Activated CD4-positive, alpha-beta T cell treated with anti-CD3 and anti-CD28 coated beads for 48 hours (primary cell): ENCODE data around the gene CBFB.
"Not testable (repeated sequence)": the region's sequence is repeated elsewhere in the genome, so short reads cannot be mapped to it uniquely, and the experiment has no call there.

ENCODE experiments used
- DNase-seq: peaks from one replicate; pipeline ENCODE4 v3.0.0-alpha.2; 2020

Gene CBFB

GRCh38 chr16:67101311-67102082, 72.5 kb downstream of the CBFB start:
- peak; percentile 47 for DNase-seq

DNA sequence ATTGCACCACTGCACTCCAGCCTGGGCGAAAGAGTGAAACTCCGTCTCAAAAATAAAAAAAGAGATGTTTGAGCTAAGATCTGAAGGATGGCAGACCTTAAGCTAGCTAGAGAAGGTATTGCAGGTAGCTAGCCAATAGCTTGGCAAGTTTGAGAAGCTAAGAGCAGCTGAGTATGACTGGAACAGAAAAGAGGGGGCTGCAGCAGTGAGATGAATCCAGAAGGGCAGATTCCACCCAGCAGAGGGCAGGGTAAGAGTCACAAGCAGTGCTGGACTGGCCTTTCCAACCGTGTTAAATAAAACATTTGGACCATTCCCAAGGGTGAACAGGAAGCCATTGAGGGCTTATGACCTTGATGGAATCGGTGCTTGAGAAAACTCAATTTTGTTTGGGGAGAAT, 75.1 kb downstream of the CBFB start:
- DNase-seq: no peak

GRCh38 chr16:67104845-67105244, 75.9 kb downstream of the CBFB start:
- no peak for DNase-seq

DNA sequence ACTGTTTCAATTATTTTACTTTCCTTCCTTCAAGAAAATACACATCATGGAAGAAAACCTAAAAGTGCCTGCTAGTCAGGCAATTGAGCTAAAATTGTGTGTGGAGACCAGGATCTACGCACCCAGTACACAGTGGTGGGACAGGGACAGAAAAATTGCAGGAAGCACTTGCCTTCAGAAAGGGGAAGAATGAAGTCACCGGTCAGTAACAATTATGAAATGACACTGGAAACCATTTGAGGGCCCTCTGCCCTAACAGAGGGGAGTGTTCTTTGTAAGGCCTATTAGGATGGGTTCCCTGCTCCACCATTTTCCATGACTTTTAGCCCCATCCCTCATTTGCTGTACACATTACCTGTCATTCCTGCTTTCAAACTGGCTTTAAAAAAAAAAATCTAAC, 76.3 kb downstream of the CBFB start:
- DNase-seq: no peak

- DNase-seq: no peak
Measured at GRCh38 chr16:67105881-67106280, 76.9 kb downstream of the CBFB start.

DNA sequence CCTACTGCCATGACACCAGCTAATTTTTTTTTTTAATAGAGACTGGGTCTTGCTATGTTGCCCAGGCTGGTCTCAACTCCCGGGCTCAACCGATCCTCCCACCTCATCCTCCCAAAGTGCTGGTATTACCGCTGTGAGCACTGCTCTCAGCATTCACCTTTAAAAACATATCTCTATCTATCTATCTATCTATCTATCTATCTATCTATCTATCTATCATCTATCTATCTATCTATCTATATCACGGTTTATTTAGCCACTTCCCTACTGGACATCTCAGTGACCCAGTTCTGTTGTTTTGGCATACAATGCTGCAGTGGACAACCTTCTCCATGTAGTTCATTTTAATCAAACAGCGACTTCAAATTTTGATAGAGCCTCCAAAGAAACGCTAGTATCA, 79.5 kb downstream of the CBFB start:
- DNase-seq: no peak

- no peak for DNase-seq
Measured at GRCh38 chr16:67108931-67109406, 80.0 kb downstream of the CBFB start.

DNA sequence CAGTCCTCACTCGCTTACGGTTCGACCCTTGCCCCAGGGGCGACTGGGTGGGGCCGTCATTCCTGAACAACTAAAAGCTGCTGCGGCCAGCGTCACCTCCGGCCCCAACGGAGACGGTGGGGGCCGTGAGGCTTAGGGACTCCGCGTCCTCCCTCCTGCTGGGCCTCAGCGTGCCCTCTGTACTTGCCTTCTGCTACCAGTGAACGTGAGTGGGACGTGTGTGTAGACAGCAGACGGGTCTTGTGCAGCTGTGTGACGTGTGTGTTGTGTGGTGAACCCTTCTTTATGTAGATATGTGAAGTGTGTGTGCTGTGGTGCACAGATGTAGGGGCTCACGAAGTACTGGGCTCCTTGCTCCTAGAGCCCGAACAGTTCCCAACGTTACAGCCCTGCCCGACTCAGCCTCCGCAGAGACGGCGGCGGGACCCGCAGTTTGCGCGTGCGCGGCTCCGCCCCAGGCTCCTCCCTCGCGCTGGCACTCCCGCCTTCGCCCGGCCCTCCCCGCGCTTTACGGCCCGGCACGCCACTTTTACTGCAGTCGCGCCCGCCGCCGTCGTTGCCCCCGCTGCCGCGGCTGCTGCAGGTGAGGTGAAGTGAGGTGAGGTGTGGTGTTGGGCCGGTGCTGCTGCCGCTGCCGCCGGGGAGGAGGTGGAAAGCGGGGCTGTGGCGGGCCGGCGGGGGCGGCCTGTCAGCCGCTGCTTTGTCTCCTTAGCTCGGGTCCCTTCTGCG, 80.6 kb downstream of the CBFB start, which contains the start of gene PHAF1:
Gene PHAF1 (plus strand): TSS at position 535 of the 729 bp plus-strand sequence. CDS start 235 bp downstream, outside the sequence.
- peak; percentile 97 for DNase-seq

DNA sequence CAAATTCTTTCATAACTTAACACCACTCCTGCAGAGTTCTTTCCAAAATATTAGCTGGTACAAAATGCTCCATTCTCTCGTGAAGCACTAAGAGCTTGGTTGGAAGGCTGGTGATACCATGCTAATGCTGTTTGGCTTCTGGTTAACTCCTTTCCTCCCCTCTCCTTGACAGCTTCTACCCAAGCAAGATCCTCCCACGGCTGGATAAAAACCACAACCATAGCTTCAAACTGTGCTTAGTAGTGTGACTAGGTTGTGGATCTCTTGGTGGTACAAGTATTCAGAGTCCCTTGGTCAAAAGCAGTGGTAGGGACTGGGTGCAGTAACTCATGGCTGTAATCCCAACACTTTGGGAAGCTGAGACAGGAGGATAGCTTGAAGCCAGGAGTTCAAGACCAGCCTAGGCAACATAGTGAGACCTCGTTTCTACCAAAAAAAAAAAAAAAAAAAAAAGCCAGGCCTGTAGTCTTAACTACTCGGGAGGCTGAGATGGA, 83.0 kb downstream of the CBFB start:
- DNase-seq: no peak

DNA sequence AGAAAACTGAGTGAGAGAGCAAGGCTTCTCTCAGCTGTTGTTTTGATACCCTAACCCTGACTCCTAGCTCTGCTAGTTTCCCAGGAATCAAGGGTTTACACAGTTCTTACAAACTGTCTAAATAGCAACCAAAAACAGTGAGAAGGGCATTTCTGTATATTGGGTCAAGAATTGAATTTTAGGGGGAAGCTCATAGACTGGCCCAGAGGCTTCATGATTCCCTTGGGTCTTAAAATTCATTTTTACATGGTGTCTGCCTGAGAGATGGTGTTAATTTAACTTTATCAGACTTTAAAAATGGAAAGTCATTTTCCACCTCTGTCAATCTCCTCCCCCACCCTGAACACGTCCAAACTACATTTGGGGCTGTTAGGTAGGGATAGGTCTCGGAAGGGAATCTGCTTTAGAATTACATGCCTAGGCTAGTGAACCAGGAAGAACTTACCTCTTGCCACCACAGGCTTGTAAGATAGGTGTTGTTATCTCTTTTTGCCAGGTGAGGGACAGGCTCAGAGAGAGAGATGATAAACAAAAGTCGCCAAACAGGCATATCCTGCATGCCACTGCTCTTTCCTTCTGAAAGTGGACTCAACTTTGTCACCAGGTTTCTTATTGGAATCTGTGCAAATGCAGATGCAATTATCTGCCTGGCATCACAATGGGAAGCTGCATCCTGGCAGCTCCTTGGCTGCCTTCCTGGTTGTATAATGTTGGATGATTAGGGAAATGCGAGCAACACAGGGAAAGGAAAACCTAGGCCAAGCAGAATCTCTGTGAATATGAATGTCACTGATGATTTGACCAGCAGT, 83.8 kb downstream of the CBFB start:
- DNase-seq: no peak

GRCh38 chr16:67114793-67115192, 85.8 kb downstream of the CBFB start:
- DNase-seq: no peak

DNA sequence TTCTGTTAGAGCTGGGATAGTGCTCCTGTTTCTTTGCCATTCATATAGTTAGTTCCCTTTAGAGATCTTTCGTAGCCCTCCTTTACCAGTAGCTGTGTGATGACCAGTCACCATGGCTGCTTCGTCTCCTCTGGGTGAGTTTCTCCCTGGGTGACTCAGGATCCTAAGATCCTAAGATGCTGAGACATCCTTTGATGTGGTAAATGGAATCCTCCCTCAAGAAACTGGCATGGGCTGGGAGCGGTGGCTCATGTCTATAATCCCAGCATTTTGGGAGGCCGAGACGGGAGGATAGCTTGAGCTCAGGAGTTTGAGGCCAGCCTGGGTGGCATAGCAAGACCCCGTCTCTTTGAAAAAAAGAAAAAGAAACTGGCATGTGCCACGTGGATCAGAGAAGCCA, 86.7 kb downstream of the CBFB start:
- DNase-seq: no peak

DNA sequence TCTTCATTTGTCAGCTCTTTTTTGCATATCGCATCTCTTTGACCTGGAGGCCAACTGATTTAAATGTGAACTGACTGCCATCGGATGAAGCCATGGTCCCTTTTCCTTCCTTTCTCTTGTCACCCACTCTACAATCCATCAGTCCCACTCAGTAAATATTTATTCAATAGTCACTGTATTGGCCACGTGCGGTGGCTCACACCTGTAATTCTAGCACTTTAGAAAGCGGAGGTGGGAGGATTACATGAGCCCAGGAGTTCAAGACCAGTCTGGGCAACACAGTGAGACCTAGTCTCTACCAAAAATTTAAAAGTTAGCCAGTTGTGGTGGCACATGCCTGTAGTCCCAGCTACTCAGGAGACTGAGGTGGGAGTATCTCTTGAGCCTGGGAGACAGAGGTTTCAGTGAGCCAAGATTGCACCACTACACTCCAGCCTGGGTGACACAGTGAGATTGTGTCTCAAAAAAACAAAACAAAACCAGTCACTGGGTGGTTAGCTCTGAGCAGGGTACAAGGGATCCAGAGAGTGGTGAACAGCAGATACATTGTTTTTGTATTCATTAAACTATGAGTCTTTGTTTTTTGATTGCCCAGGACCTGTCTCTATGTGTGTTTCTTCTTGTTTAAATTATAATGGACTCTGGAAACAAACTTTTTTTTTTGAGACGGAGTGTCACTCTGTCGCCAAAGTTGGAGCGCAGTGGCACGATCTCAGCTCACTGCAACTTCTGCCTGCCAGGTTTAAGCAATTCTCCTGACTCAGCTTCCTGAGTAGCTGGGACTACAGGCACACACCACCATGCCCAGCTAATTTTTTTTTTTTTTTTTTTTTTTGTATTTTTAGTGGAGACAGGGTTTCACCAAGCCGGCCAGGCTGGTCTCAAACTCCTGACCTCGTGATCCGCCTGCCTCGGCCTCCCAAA, 87.7 kb downstream of the CBFB start:
- no peak for DNase-seq

GRCh38 chr16:67117716-67118115, 88.8 kb downstream of the CBFB start:
- no peak for DNase-seq

DNA sequence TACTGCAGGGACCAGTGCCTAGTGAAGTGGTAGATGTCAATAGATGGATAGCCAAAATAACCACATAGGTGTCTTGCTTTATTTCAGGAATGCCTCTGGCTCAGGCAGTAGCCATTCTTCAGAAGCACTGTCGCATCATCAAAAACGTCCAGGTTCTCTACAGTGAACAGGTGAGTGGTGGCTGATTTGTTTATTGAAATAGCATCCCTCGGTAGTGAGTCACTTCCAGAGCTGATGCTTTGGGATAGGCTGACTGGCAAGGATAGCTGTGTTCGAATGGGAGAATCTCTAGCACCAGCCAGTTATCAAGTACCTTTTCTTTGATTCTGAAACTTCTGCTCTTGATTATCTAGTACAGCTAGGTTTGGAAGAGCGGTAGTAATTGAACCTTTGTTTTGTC, 91.1 kb downstream of the CBFB start:
- no peak for DNase-seq

DNA sequence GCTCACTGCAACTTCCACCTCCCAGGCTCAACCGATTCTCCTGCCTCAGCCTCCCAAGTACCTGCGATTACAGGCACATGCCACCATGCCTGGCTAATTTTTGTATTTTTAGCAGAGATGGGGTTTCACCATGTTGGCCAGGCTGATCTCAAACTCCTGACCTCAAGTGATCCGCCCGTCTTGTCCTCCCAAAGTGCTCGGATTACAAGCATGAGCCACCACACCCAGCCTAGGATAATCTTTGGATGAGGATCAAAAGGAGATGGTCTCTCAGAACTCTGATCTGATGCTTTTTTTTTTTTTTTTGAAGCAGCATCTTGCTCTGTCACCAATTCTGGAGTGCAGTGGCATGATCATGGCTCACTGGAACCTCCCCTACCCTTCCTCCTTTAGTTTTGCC, 93.8 kb downstream of the CBFB start:
- not testable (repeated sequence) for DNase-seq

DNA sequence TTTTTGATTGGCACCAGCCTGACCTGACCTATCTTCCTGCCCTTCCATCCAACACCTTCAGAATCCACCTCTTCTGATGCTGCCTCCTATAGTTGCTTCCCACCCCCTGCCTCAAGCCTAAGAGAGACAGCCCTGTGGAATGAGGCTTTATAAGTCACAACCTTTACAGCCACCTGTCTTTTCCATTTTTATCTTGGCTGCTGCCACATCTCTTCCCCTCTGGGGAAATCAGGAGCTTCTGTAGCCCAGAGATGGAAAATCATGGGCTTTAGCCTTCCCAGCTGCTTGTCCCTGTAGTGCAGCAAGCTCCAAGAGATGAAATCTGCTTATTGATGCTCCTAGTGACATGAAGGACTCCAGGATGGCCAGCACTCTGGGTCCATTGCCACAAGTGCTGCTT, 99.5 kb downstream of the CBFB start:
- DNase-seq: no peak

DNA sequence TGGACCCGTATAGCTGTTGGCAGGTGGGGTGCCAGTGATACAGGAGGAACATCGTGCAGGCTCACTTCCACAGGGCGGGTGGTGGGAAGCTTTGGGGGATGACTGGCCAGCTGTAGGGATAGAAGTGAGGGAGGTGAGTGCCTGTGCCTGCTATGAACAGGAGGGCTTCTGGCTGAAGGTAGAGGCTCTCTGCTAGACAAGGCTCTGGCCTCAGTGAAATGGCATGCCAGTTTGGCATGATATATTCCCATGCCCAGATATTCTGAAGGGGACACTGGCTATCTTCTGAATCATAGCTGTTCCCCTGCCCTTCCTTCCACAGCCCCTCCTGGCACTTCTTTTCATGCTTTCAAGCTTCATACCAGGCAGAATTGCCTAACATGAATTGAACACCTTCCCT, 99.9 kb downstream of the CBFB start:
- no peak for DNase-seq

DNA sequence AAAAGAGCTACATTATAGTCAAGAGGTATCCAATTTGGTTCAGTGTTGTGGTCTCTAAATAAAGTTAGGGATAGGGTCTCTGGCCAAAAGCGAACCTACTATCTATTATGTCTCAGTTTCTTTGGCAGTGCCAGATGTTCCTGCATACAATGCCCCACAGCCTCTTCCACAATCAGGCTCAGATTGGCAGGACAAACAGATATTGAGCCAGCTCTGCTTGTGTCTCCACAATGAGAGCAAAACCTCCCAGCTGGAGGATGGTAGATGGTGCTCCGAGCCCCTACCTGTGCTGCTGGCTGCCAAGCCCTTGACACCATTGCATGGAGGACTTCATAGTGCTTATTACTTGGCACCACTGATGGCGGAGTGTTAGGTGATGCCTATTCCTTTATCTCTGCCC, 100.5 kb downstream of the CBFB start:
- DNase-seq: no peak

DNA sequence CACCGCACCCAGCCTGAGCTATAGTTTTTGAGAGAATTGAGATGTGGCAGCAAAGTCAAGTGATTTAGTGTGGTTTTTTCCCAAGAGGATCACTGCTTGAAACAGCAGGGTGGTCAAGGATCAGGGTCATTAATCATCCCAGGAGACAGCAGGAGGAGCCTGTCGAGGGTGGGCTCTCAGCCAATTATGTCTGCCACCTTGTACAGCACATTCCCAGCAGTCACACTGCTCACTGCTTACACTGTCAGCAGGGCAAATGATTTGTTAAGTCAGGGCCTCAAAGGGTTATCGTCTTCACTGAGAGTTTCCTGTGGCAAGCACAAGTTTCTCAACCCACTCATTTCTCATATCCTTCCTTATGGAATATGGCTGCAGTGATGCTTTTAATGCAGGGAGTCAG, 108.7 kb downstream of the CBFB start:
- DNase-seq: no peak

- DNase-seq: no peak
Measured at GRCh38 chr16:67141391-67141790, 112.4 kb downstream of the CBFB start.

GRCh38 chr16:67142342-67142741, 113.4 kb downstream of the CBFB start:
- DNase-seq: no peak
